H1 (cell line): ENCODE measurements around the gene RCC1. TPM values are rescaled to one million over a fixed set of nuclear protein-coding genes. Genes with fewer than 3 reads are reported as not detected.

Experiments
- CTCF ChIA-PET: fragments of 300-600 bp; sonication (Branson Sonifier 250); formaldehyde crosslinking; loops from one replicate; lab custom pipeline; 2021; ENCODE audit not compliant: partially characterized antibody; lab: Charles Lee
- POLR2A ChIA-PET: fragments of 300-600 bp; sonication (Branson Sonifier 250); formaldehyde crosslinking; loops from one replicate; lab custom pipeline; 2021; ENCODE audit warnings: inconsistent platforms; ENCODE audit not compliant: partially characterized antibody; lab: Charles Lee
- DNase-seq, 2 experiments: peaks; one replicate each; pipeline versions ENCODE4 v3.0.0 to v3.0.0-alpha.2; 2010 to 2022; ENCODE audit warnings: low spot score in 2 of 2, low read depth in 1 of 2, mixed read lengths in 1 of 2
- FAIRE-seq: peaks from 2 replicates; lab custom pipeline; 2011; peaks lifted over from hg19 to GRCh38; lab: Jason Lieb, UNC
- H2AFZ ChIP-seq: 2 replicates; pipeline ENCODE4 v1.8.1; 2012; ENCODE audit warnings: low read length, inconsistent platforms
- H2AK5ac ChIP-seq: 2 replicates; pipeline ENCODE4 v1.6.1; 2013; ENCODE audit warnings: low read depth, low read length
- H2BK120ac ChIP-seq: replicated peaks from 2 replicates; pipeline ENCODE3; 2013; ENCODE audit warnings: low read depth, low read length, inconsistent platforms
- H2BK12ac ChIP-seq: 2 replicates; pipeline ENCODE4 v1.6.1; 2013; ENCODE audit warnings: low read depth, low read length
- H2BK15ac ChIP-seq: 2 replicates; pipeline ENCODE4 v1.6.1; 2013; ENCODE audit warnings: low read length
- H2BK20ac ChIP-seq: 2 replicates; pipeline ENCODE4 v1.6.1; 2013; ENCODE audit warnings: low read length
- H2BK5ac ChIP-seq: 2 replicates; pipeline ENCODE4 v1.6.1; 2013; ENCODE audit warnings: low read depth, low read length
- H3K14ac ChIP-seq: 2 replicates; pipeline ENCODE4 v1.6.1; 2013; ENCODE audit warnings: inconsistent platforms; ENCODE audit not compliant: insufficient read length
- H3K18ac ChIP-seq: 2 replicates; pipeline ENCODE4 v1.6.1; 2013; ENCODE audit warnings: low read length; ENCODE audit errors: extremely low read depth
- H3K23ac ChIP-seq: 2 replicates; pipeline ENCODE4 v1.6.1; 2013; ENCODE audit warnings: inconsistent platforms; ENCODE audit not compliant: insufficient read length
- H3K23me2 ChIP-seq: 2 replicates; pipeline ENCODE4 v1.6.1; 2013; ENCODE audit warnings: low read depth, low read length
- H3K27ac ChIP-seq: 2 replicates; pipeline ENCODE4 v1.6.1; 2011; ENCODE audit warnings: low read depth, low read length, inconsistent platforms
- H3K27me3 ChIP-seq, 4 experiments: replicated peaks in 1 of 4; 1 replicate in 1 of 4; 2 replicates in 3 of 4; pipeline versions ENCODE4 v1.6.1 to v1.8.1; 2011 to 2013; ENCODE audit warnings: low read length in 3 of 4, mild to moderate bottlenecking in 3 of 4, inconsistent platforms in 2 of 4, mixed read lengths in 2 of 4, moderate library complexity in 1 of 4; ENCODE audit not compliant: control insufficient read depth in 3 of 4, insufficient read depth in 3 of 4; ENCODE audit errors: extremely low read depth in 1 of 4
- H3K36me3 ChIP-seq, 4 experiments: 2 replicates each; pipeline versions ENCODE4 v1.6.1 to v1.8.1; 2011 to 2013; ENCODE audit warnings: mild to moderate bottlenecking in 4 of 4, low read length in 3 of 4, moderate library complexity in 2 of 4, control low read depth in 1 of 4, inconsistent platforms in 1 of 4; ENCODE audit not compliant: insufficient read depth in 4 of 4, control insufficient read depth in 2 of 4
- H3K4ac ChIP-seq: replicated peaks from 2 replicates; pipeline ENCODE3; 2013; ENCODE audit warnings: low read length, low read depth, mixed read lengths, inconsistent platforms; ENCODE audit not compliant: insufficient read length
- H3K4me1 ChIP-seq, 4 experiments: replicated peaks in 1 of 4; 1 replicate in 1 of 4; 2 replicates in 3 of 4; pipeline versions ENCODE4 v1.6.1 to v1.8.1; 2011 to 2013; ENCODE audit warnings: low read length in 3 of 4, inconsistent platforms in 2 of 4, mixed read lengths in 1 of 4; ENCODE audit not compliant: insufficient read depth in 4 of 4, control insufficient read depth in 3 of 4
- H3K4me2 ChIP-seq, 2 experiments: 2 replicates each; pipeline versions ENCODE4 v1.6.1 to v1.8.1; 2011 to 2013; ENCODE audit warnings: low read depth in 2 of 2, low read length in 2 of 2, control low read depth in 1 of 2, inconsistent platforms in 1 of 2, mild to moderate bottlenecking in 1 of 2; ENCODE audit not compliant: insufficient read depth in 1 of 2
- H3K4me3 ChIP-seq, 4 experiments: fragments of 200-600, 300-600 bp in 1 of 4; sonication (generic), shearing (Covaris generic), sonication (Bioruptor Twin) in 1 of 4; 2 replicates each; pipeline versions ENCODE4 v1.5.1 to v1.8.1; 2011 to 2016; ENCODE audit warnings: low read length in 4 of 4, low read depth in 3 of 4, control low read depth in 2 of 4, inconsistent platforms in 2 of 4, mild to moderate bottlenecking in 2 of 4, mixed read lengths in 1 of 4, moderate library complexity in 1 of 4; ENCODE audit not compliant: insufficient read depth in 2 of 4; ENCODE audit errors: extremely low read depth in 1 of 4
- H3K56ac ChIP-seq: replicated peaks from 2 replicates; pipeline ENCODE3; 2013; ENCODE audit warnings: low read depth, mild to moderate bottlenecking, mixed read lengths, low read length, inconsistent platforms; ENCODE audit not compliant: insufficient read length
- H3K79me1 ChIP-seq: 2 replicates; pipeline ENCODE4 v1.6.1; 2013; ENCODE audit warnings: low read depth, low read length, control low read depth
- H3K79me2 ChIP-seq, 2 experiments: 2 replicates each; pipeline versions ENCODE4 v1.6.1 to v1.8.1; 2012 to 2013; ENCODE audit warnings: low read length in 2 of 2, mild to moderate bottlenecking in 2 of 2, inconsistent platforms in 1 of 2; ENCODE audit not compliant: insufficient read depth in 2 of 2, control insufficient read depth in 1 of 2
- H3K9ac ChIP-seq, 4 experiments: replicated peaks in 1 of 4; 1 replicate in 1 of 4; 2 replicates in 3 of 4; pipeline versions ENCODE4 v1.6.1 to v1.8.1; 2011 to 2013; ENCODE audit warnings: low read depth in 3 of 4, low read length in 3 of 4, control low read depth in 2 of 4, mild to moderate bottlenecking in 2 of 4, moderate library complexity in 2 of 4, inconsistent platforms in 1 of 4; ENCODE audit errors: extremely low read depth in 1 of 4
- H3K9me3 ChIP-seq, 2 experiments: 2 replicates each; pipeline versions ENCODE4 v1.6.1 to v1.8.1; 2012 to 2013; ENCODE audit warnings: mild to moderate bottlenecking in 2 of 2, moderate library complexity in 2 of 2, control low read depth in 1 of 2, inconsistent platforms in 1 of 2, low read depth in 1 of 2, low read length in 1 of 2, mixed read lengths in 1 of 2; ENCODE audit not compliant: insufficient read depth in 2 of 2
- H4K20me1 ChIP-seq, 2 experiments: replicated peaks in 1 of 2; 2 replicates each; pipeline versions ENCODE3 to v1.8.1; 2011 to 2013; ENCODE audit warnings: inconsistent platforms in 2 of 2, low read length in 2 of 2, mild to moderate bottlenecking in 1 of 2; ENCODE audit not compliant: insufficient read depth in 2 of 2, control insufficient read depth in 1 of 2
- H4K5ac ChIP-seq: 2 replicates; pipeline ENCODE4 v1.6.1; 2013; ENCODE audit warnings: low read length, low read depth, mixed read lengths, inconsistent platforms; ENCODE audit not compliant: insufficient read length
- H4K8ac ChIP-seq: 2 replicates; pipeline ENCODE4 v1.8.0; 2013; ENCODE audit warnings: mild to moderate bottlenecking, moderate library complexity, low read length, inconsistent platforms; ENCODE audit not compliant: insufficient read depth; ENCODE audit errors: extremely low read depth
- H4K91ac ChIP-seq: replicated peaks from 2 replicates; pipeline ENCODE3; 2013; ENCODE audit warnings: low read length, mixed read lengths, inconsistent platforms; ENCODE audit not compliant: insufficient read length
- BRCA1 ChIP-seq: IDR thresholded peaks from 2 replicates; pipeline ENCODE4 v1.6.1; 2012; ENCODE audit warnings: low read depth, low read length, improper control_type of control experiment
- CREB1 ChIP-seq: IDR thresholded peaks from 2 replicates; pipeline ENCODE4 v1.6.1; 2012; ENCODE audit warnings: inconsistent platforms
- CTCF ChIP-seq, 3 experiments: IDR thresholded peaks; 1 replicate in 2 of 3; 2 replicates in 1 of 3; pipeline versions ENCODE4 v1.5.1 to v1.6.1; 2011; ENCODE audit warnings: low read length in 3 of 3, mild to moderate bottlenecking in 3 of 3, inconsistent platforms in 2 of 3, low read depth in 1 of 3, moderate library complexity in 1 of 3; ENCODE audit not compliant: insufficient read depth in 1 of 3; ENCODE audit errors: control extremely low read depth in 1 of 3
- E2F6 ChIP-seq: IDR thresholded peaks from 2 replicates; pipeline ENCODE4 v1.6.1; 2012; ENCODE audit warnings: inconsistent platforms
- EGR1 ChIP-seq: IDR thresholded peaks from 2 replicates; pipeline ENCODE4 v1.6.1; 2011; ENCODE audit warnings: low read depth, low read length, borderline replicate concordance
- EZH2 ChIP-seq: fragments of 200-600 bp; sonication (generic); IDR thresholded peaks from 2 replicates; pipeline ENCODE4 v1.7.1; 2012; ENCODE audit warnings: low read depth, mild to moderate bottlenecking, moderate library complexity, low read length, inconsistent platforms; ENCODE audit not compliant: severe bottlenecking
- HDAC2 ChIP-seq, 2 experiments: fragments of 300-600 bp in 1 of 2; sonication (generic) in 1 of 2; IDR thresholded peaks; 2 replicates each; pipeline ENCODE4 v1.6.1; 2011 to 2012; ENCODE audit warnings: low read depth in 2 of 2, low read length in 2 of 2, mild to moderate bottlenecking in 2 of 2, moderate library complexity in 2 of 2, borderline replicate concordance in 1 of 2, inconsistent platforms in 1 of 2
- TAF7 ChIP-seq: optimal IDR thresholded peaks from 2 replicates; pipeline ENCODE3; 2011; ENCODE audit warnings: low read depth, mild to moderate bottlenecking, inconsistent platforms, low read length, moderate library complexity, borderline replicate concordance
- WGBS, 2 experiments: shearing (Covaris generic) in 1 of 2; methylation state at CpG; one replicate each; pipeline versions ENCODE4 v1.1.6 to v1.1.7; 2013 to 2015; ENCODE audit warnings: low lambda C conversion rate in 2 of 2, mixed read lengths in 2 of 2, inconsistent platforms in 1 of 2, low coverage in 1 of 2, missing lambda C conversion rate in 1 of 2; ENCODE audit not compliant: insufficient replicate concordance in 2 of 2, insufficient coverage in 1 of 2, insufficient read length in 1 of 2; ENCODE audit errors: extremely low coverage in 1 of 2, missing lambda C conversion rate in 1 of 2; 5-methylcytosine and 5-hydroxymethylcytosine counted together
- polyA plus RNA-seq, 7 experiments: library from polyadenylated mRNA; depleted of rRNA in 3 of 7; stranded (reverse) in 5 of 7; unstranded in 2 of 7; fragments of >200 nt in 5 of 7; fragments of 200-250 nt in 2 of 7; gene quantifications; 1 replicate in 5 of 7; 2 replicates in 1 of 7; 4 replicates in 1 of 7; pipeline versions ENCODE4 v1.2.1 to v1.2.3, GENCODE V29; 2011 to 2013; ENCODE audit warnings: missing spikeins in 2 of 7, mixed read lengths in 2 of 7
- total RNA-seq: library from RNA; stranded (reverse); fragmentation: NEBNext Ultra II Directional; extraction: Animal tissue kit (Norgen Biotek cat#: 25700); gene quantifications from 2 replicates; pipeline ENCODE4 v1.2.1, GENCODE V29; 2021
- TF ChIP-seq, protein P1 (sequence below): IDR thresholded peaks from 2 replicates; pipeline ENCODE4 v1.6.1; 2011; ENCODE audit warnings: low read length, improper control_type of control experiment

The RCC1 gene
- total and polyA plus RNA-seq, 2 of the 8 experiments (the other 6 are each of a cell fraction or from before 2014, with no cell fraction given), result 48.5 to 98.4 TPM

DNA sequence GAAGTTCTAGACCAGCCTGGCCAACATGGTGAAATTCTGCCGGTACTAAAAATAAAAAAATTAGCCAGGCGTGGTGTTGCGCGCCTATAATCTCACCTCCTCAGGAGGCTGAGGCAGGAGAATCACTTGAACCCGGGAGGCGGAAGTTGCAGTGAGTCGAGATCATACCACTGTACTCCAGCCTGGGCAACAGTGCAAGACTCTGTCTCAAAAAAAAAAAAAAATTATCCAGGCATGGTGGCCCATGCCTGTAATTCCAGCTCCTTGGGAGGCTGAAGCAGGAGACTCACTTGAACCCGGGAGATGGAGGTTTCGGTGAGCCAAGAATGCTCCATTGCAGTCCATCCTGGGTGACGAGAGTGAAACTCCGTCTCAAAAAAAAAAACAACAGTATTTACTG is 67.7 kb downstream of the RCC1 start:
- Histone ChIP-seq H4K8ac (no peak overlapping the region), H2BK20ac (no peak overlapping the region), H3K23ac (no peak overlapping the region), H3K79me1 (no peaks in the 10 kb centered on the region), H3K4me2 (no peak overlapping the region), H3K4me3 (no peak overlapping the region), H3K4me1 (no peaks in the 10 kb centered on the region), H3K27me3 (no peaks in the 10 kb centered on the region), H2AFZ (no peak overlapping the region), H3K4ac (no peak overlapping the region), H2BK120ac (no peak overlapping the region), H3K23me2 (no peaks in the 10 kb centered on the region), H3K36me3 (peaks cover 10 to 45% (median 30%) of the 10 kb centered on the region in 4 experiments; a peak in 7 of 8 replicates), H2BK5ac (no peak overlapping the region), H3K18ac (no peak overlapping the region), H3K9me3 (no peaks in the 10 kb centered on the region), H3K27ac (no peak overlapping the region), H2BK15ac (no peak overlapping the region), H3K14ac (no peak overlapping the region), H3K79me2 (no peaks in the 10 kb centered on the region), H4K91ac (no peak overlapping the region), H2BK12ac (no peak overlapping the region), H2AK5ac (no peak overlapping the region), H4K20me1 (peaks cover 0 to 3% of the 10 kb centered on the region in 2 experiments), H4K5ac (no peak overlapping the region), H3K56ac (no peak overlapping the region), H3K9ac (no peak overlapping the region)
- no peak for FAIRE-seq
- no peak for DNase-seq
- POLR2A ChIA-PET, result interaction anchor here (11.9 to 29.3 kb wide), 4 partner anchors 2 to 54 kb away, joined by 473 to 660 read pairs (median 552); partner anchors contain the start of genes RAB42, RCC1 and TRNAU1AP
- 95% methylated on average over 11 of the region's 11 CpGs; no CpG with 5 or more reads in 1 of the 2 experiments for WGBS, 2 experiments
- CTCF ChIA-PET, result interaction anchor here (9.7 kb wide), 1 partner anchor 30 kb away, joined by 73 read pairs; no protein-coding TSS in a partner anchor
- TF ChIP-seq EGR1, result no peak
- TF ChIP-seq TAF7, result no peak
- no peak for TF ChIP-seq CREB1
- no peak for TF ChIP-seq HDAC2 (IDR thresholded peaks at IDR 0.05; ENCODE audit: borderline replicate concordance in 1 of 2, low read depth in 2 of 2, low read length in 2 of 2)
- TF ChIP-seq E2F6, result no peak
- no peak for TF ChIP-seq CTCF (IDR thresholded peaks at IDR 0.05; ENCODE audit: control extremely low read depth in 1 of 3, insufficient read depth in 1 of 3, low read depth in 1 of 3, low read length in 3 of 3)
- TF ChIP-seq, protein P1, sequence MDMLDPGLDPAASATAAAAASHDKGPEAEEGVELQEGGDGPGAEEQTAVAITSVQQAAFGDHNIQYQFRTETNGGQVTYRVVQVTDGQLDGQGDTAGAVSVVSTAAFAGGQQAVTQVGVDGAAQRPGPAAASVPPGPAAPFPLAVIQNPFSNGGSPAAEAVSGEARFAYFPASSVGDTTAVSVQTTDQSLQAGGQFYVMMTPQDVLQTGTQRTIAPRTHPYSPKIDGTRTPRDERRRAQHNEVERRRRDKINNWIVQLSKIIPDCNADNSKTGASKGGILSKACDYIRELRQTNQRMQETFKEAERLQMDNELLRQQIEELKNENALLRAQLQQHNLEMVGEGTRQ, result no peak
- no peak for TF ChIP-seq EZH2
- TF ChIP-seq BRCA1, result no peak
